Duodenal mucosa (tissue), 2 donors: ENCODE data around the gene FLRT3.

Experiments
- H3K27ac ChIP-seq: one replicate; pipeline ENCODE4 v1.7.0; 2013; ENCODE audit warnings: low read depth, low read length
- H3K27me3 ChIP-seq, 2 donors: one replicate each; pipeline ENCODE4 v1.7.0; 2013; ENCODE audit warnings: low read length in 2 of 2, control low read depth in 1 of 2; ENCODE audit not compliant: insufficient read depth in 2 of 2, control insufficient read depth in 1 of 2
- H3K36me3 ChIP-seq, 2 donors: one replicate each; pipeline ENCODE4 v1.7.0; 2013; ENCODE audit warnings: low read length in 2 of 2, control low read depth in 1 of 2; ENCODE audit not compliant: insufficient read depth in 2 of 2, control insufficient read depth in 1 of 2
- H3K4me1 ChIP-seq, 2 donors: one replicate each; pipeline ENCODE4 v1.7.0; 2013; ENCODE audit warnings: low read length in 2 of 2, control low read depth in 1 of 2; ENCODE audit not compliant: insufficient read depth in 2 of 2, control insufficient read depth in 1 of 2
- H3K4me3 ChIP-seq, 2 donors: one replicate each; pipeline ENCODE4 v1.7.0; 2013; ENCODE audit warnings: low read length in 2 of 2, low read depth in 1 of 2
- H3K9ac ChIP-seq, 2 donors: one replicate each; pipeline ENCODE4 v1.7.0; 2013; ENCODE audit warnings: low read length in 2 of 2, low read depth in 1 of 2
- H3K9me3 ChIP-seq, 2 donors: one replicate each; pipeline ENCODE4 v1.7.0; 2013; ENCODE audit warnings: low read length in 2 of 2, control low read depth in 1 of 2; ENCODE audit not compliant: control insufficient read depth in 1 of 2

The FLRT3 gene

GRCh38 chr20:14360416-14360815, 23.0 kb upstream of the FLRT3 start:
- Histone ChIP-seq H3K4me1 (peaks cover 8 to 13% of the 10 kb centered on the region in 2 donors), H3K27me3 (no peaks in the 10 kb centered on the region), H3K27ac (no peak overlapping the region), H3K9me3 (no peaks in the 10 kb centered on the region), H3K4me3 (no peak overlapping the region), H3K36me3 (no peaks in the 10 kb centered on the region), H3K9ac (no peak overlapping the region)

GRCh38 chr20:14355791-14356190, 18.4 kb upstream of the FLRT3 start:
- Histone ChIP-seq H3K9me3 (no peaks in the 10 kb centered on the region), H3K9ac (no peak overlapping the region), H3K27ac (no peak overlapping the region), H3K36me3 (no peaks in the 10 kb centered on the region), H3K4me3 (no peak overlapping the region), H3K4me1 (no peaks in the 10 kb centered on the region), H3K27me3 (no peaks in the 10 kb centered on the region)

GRCh38 chr20:14344746-14345145, 7.3 kb upstream of the FLRT3 start:
- Histone ChIP-seq H3K4me3 (no peak overlapping the region), H3K4me1 (peaks cover 14 to 26% of the 10 kb centered on the region in 2 donors), H3K27ac (no peak overlapping the region), H3K27me3 (no peaks in the 10 kb centered on the region), H3K9me3 (no peaks in the 10 kb centered on the region), H3K9ac (no peak overlapping the region), H3K36me3 (no peaks in the 10 kb centered on the region)

- no peak overlapping the region for H3K27ac ChIP-seq
- peaks cover 14 to 26% of the 10 kb centered on the region in 2 donors for H3K4me1 ChIP-seq
- peak overlapping the region in 1 of 2 donors; percentile 13 for H3K4me3 ChIP-seq
- no peaks in the 10 kb centered on the region for H3K27me3 ChIP-seq
- H3K9me3 ChIP-seq: no peaks in the 10 kb centered on the region
- H3K36me3 ChIP-seq: no peaks in the 10 kb centered on the region
- no peak overlapping the region for H3K9ac ChIP-seq
Observed at GRCh38 chr20:14343491-14344065, 6.2 kb upstream of the FLRT3 start.

- H3K9ac ChIP-seq: no peak overlapping the region
- H3K4me1 ChIP-seq: peaks cover 14 to 26% of the 10 kb centered on the region in 2 donors
- H3K4me3 ChIP-seq: no peak overlapping the region
- no peaks in the 10 kb centered on the region for H3K27me3 ChIP-seq
- H3K36me3 ChIP-seq: no peaks in the 10 kb centered on the region
- no peaks in the 10 kb centered on the region for H3K9me3 ChIP-seq
- H3K27ac ChIP-seq: no peak overlapping the region
Observed at GRCh38 chr20:14342918-14343317, 5.5 kb upstream of the FLRT3 start.

- no peaks in the 10 kb centered on the region for H3K9me3 ChIP-seq
- H3K9ac ChIP-seq: no peak overlapping the region
- H3K27ac ChIP-seq: no peak overlapping the region
- no peak overlapping the region for H3K4me3 ChIP-seq
- peaks cover 14 to 26% of the 10 kb centered on the region in 2 donors for H3K4me1 ChIP-seq
- no peaks in the 10 kb centered on the region for H3K27me3 ChIP-seq
- H3K36me3 ChIP-seq: no peaks in the 10 kb centered on the region
Observed at GRCh38 chr20:14341801-14342200, 4.4 kb upstream of the FLRT3 start.

- H3K27me3 ChIP-seq: no peaks in the 10 kb centered on the region
- peak overlapping the region; percentile 61 to 82 for H3K9ac ChIP-seq
- no peaks in the 10 kb centered on the region for H3K36me3 ChIP-seq
- no peaks in the 10 kb centered on the region for H3K9me3 ChIP-seq
- peak overlapping the region; percentile 78 to 80 for H3K4me3 ChIP-seq
- H3K27ac ChIP-seq: peak overlapping the region; percentile 17
- peaks cover 2 to 8% of the 10 kb centered on the region in 2 donors for H3K4me1 ChIP-seq
Observed at GRCh38 chr20:14336686-14337085, 726 bp downstream of the FLRT3 start.

- no peaks in the 10 kb centered on the region for H3K9me3 ChIP-seq
- peak overlapping the region; percentile 66 to 78 for H3K4me3 ChIP-seq
- peaks cover 0 to 8% of the 10 kb centered on the region in 2 donors for H3K4me1 ChIP-seq
- H3K36me3 ChIP-seq: no peaks in the 10 kb centered on the region
- peak overlapping the region; percentile 6 to 34 for H3K9ac ChIP-seq
- H3K27me3 ChIP-seq: no peaks in the 10 kb centered on the region
- H3K27ac ChIP-seq: no peak overlapping the region
Observed at GRCh38 chr20:14335052-14335451, 2.4 kb downstream of the FLRT3 start.

- Histone ChIP-seq H3K36me3 (no peaks in the 10 kb centered on the region), H3K9me3 (no peaks in the 10 kb centered on the region), H3K9ac (peak overlapping the region in 1 of 2 donors; percentile 51), H3K4me1 (peaks cover 0 to 8% of the 10 kb centered on the region in 2 donors), H3K4me3 (peak overlapping the region; percentile 66 to 78), H3K27me3 (no peaks in the 10 kb centered on the region), H3K27ac (no peak overlapping the region)
Observed at GRCh38 chr20:14334306-14334930, 3.0 kb downstream of the FLRT3 start.

- peaks cover 0 to 8% of the 10 kb centered on the region in 2 donors for H3K4me1 ChIP-seq
- H3K27ac ChIP-seq: no peak overlapping the region
- no peaks in the 10 kb centered on the region for H3K9me3 ChIP-seq
- H3K36me3 ChIP-seq: no peaks in the 10 kb centered on the region
- no peaks in the 10 kb centered on the region for H3K27me3 ChIP-seq
- H3K9ac ChIP-seq: peak overlapping the region in 1 of 2 donors; percentile 51
- peak overlapping the region; percentile 19 to 66 for H3K4me3 ChIP-seq
Observed at GRCh38 chr20:14333721-14334120, 3.7 kb downstream of the FLRT3 start.
